Measurements from ENCODE around the gene PPARA. TPM values are rescaled to one million over a fixed set of nuclear protein-coding genes. Genes with fewer than 3 reads are reported as not detected.

Gene PPARA
- total and polyA plus RNA-seq, 9 of the 15 experiments (the other 6 are each of a cell fraction or from before 2014, with no cell fraction given) = 0.64 to 5.3 (median 3.5) TPM

DNA sequence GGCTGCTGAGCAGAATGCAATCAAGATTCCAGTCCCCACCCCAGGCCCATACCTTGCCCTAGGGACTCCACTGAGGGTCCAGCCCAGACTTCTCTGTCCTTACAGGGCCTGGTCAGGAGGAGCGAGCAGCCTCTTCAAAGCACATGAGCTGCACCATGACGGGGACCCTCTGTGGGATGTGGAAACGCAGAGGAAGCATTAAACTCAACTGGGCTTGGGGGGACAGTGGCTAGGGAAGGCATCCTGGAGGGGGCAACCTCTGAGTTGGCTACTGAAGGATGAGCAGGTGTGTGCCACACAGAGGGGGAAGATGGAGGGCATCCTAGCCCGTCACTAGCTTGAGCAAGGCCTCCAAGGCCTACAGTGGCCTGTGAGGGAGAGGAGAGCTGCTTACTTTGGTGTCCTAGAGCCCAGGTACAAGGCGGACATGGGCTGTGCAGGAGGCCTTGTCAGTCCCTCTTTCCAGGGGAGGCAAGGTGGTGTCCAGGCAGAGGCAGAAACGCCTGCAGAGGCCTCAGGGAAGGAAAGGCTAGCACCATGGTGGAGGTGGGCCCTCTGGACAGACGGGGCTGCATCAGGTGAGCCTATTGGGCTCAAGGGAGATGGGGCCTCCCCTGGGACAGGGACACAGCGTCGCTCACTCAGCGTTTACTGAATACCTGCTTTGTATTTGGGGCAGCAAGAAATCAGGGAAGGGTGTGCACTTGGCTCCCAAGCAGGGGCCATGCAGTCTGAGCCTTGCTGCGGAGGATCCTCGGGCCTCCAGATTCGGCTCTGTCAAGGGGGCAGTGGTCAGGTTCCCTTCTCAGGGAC lies 131.7 kb downstream of the PPARA start (continued):
- TF ChIP-seq, protein P1, sequence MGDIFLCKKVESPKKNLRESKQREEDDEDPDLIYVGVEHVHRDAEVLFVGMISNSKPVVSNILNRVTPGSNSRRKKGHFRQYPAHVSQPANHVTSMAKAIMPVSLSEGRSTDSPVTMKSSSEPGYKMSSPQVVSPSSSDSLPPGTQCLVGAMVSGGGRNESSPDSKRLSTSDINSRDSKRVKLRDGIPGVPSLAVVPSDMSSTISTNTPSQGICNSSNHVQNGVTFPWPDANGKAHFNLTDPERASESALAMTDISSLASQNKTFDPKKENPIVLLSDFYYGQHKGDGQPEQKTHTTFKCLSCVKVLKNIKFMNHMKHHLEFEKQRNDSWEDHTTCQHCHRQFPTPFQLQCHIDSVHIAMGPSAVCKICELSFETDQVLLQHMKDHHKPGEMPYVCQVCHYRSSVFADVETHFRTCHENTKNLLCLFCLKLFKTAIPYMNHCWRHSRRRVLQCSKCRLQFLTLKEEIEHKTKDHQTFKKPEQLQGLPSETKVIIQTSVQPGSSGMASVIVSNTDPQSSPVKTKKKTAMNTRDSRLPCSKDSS (IDR thresholded peaks at IDR 0.05; ENCODE audit: low read depth, partially characterized antibody) = no peak
- TF ChIP-seq ZC3H11A (IDR thresholded peaks at IDR 0.05; ENCODE audit: low read depth, low read length) (no peak), ZNF3 (CRISPR knock-in tag; IDR thresholded peaks at IDR 0.05) (no peak), ZNF561 (CRISPR knock-in tag; conservative IDR thresholded peaks at IDR 0.05) (no peak), SRSF1 (IDR thresholded peaks at IDR 0.05; ENCODE audit: low read depth, low read length) (no peak), ZFP30 (CRISPR knock-in tag; IDR thresholded peaks at IDR 0.05; ENCODE audit: borderline replicate concordance) (no peak)

DNA sequence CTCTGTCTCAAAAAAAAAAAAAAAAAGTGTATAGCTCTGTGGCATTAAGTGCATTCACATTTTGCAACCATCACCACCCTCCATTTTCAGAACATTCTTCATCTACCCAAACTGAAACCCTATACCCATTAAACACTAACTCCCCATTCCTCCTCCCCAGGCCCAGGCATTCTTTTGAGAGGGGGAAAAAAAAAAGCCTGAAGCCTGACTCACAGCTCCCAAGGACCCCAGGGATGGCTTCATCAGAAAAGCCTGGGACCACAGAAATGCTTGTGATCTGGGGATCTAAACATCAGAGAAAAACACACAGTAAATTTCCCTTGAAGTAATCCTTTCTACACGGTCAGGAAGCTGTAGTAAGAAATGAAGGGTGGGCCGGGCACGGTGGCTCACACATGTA lies 135.7 kb downstream of the PPARA start:
- Histone ChIP-seq H3K9me3 (replicated peaks; ENCODE audit: control insufficient read depth, insufficient read depth, low read depth, low read length) (no peaks in the 10 kb centered on the region), H3K4me3 (no peak overlapping the region), H3K4me1 (replicated peaks in 1 of 2; ENCODE audit: control insufficient read depth in 2 of 2, insufficient read depth in 2 of 2, low read length in 2 of 2) (peaks cover 0 to 12% of the 10 kb centered on the region in 2 experiments; a peak in 1 of 5 replicates), H2AFZ (ENCODE audit: low read depth, low read length) (no peak overlapping the region), H3K4me2 (ENCODE audit: insufficient read depth, low read length) (no peak overlapping the region), H3K79me2 (ENCODE audit: control insufficient read depth, insufficient read depth, low read length) (no peaks in the 10 kb centered on the region), H3K36me3 (ENCODE audit: control insufficient read depth, insufficient read depth, low read length) (peaks cover 47% of the 10 kb centered on the region), H3K9me1 (ENCODE audit: control insufficient read depth, insufficient read depth, low read length) (no peaks in the 10 kb centered on the region), H3K9ac (ENCODE audit: insufficient read depth in 1 of 2, low read depth in 2 of 2, low read length in 2 of 2) (no peak overlapping the region), H4K20me1 (replicated peaks; ENCODE audit: control insufficient read depth, insufficient read depth, low read length) (no peaks in the 10 kb centered on the region), H3K27me3 (ENCODE audit: control insufficient read depth in 2 of 2, insufficient read depth in 2 of 2, low read length in 2 of 2) (no peaks in the 10 kb centered on the region), H3K27ac (ENCODE audit: extremely low read depth, low read depth, low read length) (no peak overlapping the region)
- ATAC-seq (no peak), FAIRE-seq (no peak), DNase-seq (ENCODE audit: extremely low read depth in 1 of 4, low spot score in 3 of 4) (no peak)
- POLR2A ChIA-PET = interaction anchor here (0.6 to 1.7 kb wide), 2 partner anchors 10 to 21 kb away, joined by 4 to 10 read pairs; partner anchors contain the start of gene GTSE1
- intact Hi-C loops (cut with micrococcal nuclease) = no loop called here
- TF ChIP-seq NFIX (CRISPR knock-in tag; IDR thresholded peaks at IDR 0.05; ENCODE audit: low read depth) = no peak
- in situ Hi-C loops (cut with MboI) = no loop called here
- no TSS peak for BruUV-seq (replicated peaks)
- CTCF ChIA-PET (ENCODE audit: low intra/inter-chr PET ratio) = no interaction called here
- WGBS (ENCODE audit: insufficient coverage, low coverage, missing lambda C conversion rate) = 93% methylated on average over 3 of the region's 3 CpGs

All from K562 (cell line).